H54 (cell line): Measurements from ENCODE around the gene DGKG.

ENCODE experiments used
- DNase-seq: peaks from one replicate; pipeline ENCODE4 v3.0.0; 2011; ENCODE audit warnings: low spot score, mixed read lengths; ENCODE audit not compliant: insufficient read length
- FAIRE-seq: peaks from 3 replicates; lab custom pipeline; 2011; peaks lifted over from hg19 to GRCh38; lab: Jason Lieb, UNC
- POLR2A ChIP-seq: IDR thresholded peaks from 2 replicates; pipeline ENCODE4 v1.6.1; 2011; ENCODE audit warnings: low read depth, mild to moderate bottlenecking, low read length

Gene DGKG

DNA sequence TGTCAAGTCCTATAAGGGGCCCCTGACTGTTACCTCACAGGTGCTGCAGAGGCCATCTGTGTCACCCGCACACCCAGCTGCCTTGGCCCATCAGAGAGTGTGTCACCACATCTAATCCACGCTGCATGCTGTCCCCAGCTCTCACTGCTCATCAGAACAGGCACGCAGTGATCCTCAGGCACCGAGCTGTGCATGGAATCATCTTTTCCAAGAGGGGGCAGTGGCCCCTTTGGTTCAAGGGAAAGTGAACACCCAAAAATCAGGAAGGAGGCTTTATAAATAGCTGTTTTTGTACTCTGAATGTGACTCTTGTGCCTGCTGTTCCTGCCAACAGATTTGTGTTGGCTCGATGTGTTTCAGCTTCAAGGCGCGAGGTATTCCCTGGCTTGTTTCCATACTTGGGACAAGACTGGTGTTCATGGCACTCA, 142.8 kb downstream of the DGKG start:
- no peak for FAIRE-seq
- no peak for DNase-seq
- no peak for TF ChIP-seq POLR2A

- no peak for DNase-seq
- TF ChIP-seq POLR2A = no peak
- FAIRE-seq = no peak
Observed at GRCh38 chr3:186218421-186218820, 143.6 kb downstream of the DGKG start.

- no peak for TF ChIP-seq POLR2A
- FAIRE-seq (no peak), DNase-seq (no peak)
Observed at GRCh38 chr3:186217820-186218164, 144.2 kb downstream of the DGKG start.

GRCh38 chr3:186216900-186217819, 144.9 kb downstream of the DGKG start:
- DNase-seq (peak; percentile 37), FAIRE-seq (no peak)
- no peak for TF ChIP-seq POLR2A

DNA sequence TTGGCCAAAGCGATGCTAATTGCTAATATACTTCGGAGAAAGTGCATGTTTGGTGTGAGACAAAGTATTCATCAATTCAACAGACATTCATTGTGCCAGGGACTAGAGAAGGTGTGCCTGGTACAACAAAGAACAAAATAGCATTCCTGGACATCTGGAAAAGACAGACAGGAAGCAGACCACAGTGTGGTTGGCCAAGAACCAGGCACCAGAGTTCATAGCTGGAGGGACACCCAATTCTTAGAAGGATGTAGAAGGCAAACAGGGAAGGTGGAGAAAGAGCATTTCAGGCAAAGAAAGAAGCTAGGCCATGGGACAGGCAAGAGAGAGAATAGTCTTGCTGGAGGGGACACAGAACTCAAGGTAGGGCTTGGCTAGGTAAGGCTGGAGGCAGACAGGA, 147.4 kb downstream of the DGKG start:
- FAIRE-seq = no peak
- no peak for DNase-seq
- TF ChIP-seq POLR2A = no peak

DNA sequence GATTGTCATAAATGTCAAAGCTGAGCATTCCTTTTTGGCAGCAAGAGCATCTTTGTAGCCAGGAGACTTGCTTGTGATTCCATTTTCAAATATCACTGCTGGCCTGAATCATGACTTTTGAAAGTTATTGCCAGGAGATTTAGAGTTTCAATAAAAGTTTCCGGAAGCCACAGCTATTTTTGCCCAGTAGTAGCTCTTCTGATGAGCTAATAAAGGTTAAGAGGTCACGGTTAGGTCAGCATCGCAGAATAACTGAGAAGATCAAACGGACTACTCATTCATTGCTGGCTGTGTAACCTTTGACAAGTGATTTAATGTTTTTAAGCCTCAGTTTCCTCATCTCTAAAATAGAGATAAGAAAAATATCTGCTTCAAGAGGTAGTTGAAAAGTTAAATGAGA, 148.1 kb downstream of the DGKG start:
- FAIRE-seq = no peak
- DNase-seq = no peak

GRCh38 chr3:186212611-186213010, 149.4 kb downstream of the DGKG start:
- no peak for FAIRE-seq
- DNase-seq = no peak
- no peak for TF ChIP-seq POLR2A

More for the DNA sequence above, 148.1 kb downstream of the DGKG start:
- no peak for TF ChIP-seq POLR2A

DNA sequence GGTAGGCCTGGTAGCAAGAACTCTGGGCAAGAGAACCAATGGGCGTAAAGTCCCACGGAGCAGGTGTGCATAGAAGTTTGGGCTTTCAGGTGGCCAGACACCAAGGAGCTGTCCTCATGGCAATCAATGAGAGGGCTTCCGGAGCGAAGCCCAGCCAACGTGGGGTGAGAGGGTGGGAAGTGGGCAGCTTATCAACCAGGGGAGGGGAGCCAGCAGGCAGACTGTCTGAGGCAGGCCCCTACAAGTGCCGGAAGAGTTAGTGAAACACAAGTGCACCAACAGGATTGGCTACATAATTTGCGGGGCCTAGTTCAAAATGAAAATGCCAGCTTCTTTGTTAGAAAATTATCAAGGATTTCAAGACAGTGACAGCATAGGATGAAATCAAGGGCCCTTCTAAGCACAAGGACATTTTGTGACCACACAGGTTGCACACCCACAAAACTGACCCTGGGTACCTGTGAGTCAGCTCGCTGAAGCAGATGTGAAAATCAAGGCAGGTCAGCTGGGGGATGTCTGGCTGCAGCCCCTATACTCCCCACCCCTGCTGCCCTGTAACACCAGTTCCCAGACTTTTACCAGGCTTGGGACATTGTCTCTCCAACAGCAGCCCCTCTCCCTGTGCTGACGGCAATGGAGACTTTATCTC, 151.1 kb downstream of the DGKG start:
- TF ChIP-seq POLR2A = no peak
- FAIRE-seq (no peak), DNase-seq (no peak)

- FAIRE-seq (peak; percentile 87), DNase-seq (peak; percentile 97)
- TF ChIP-seq POLR2A = no peak
Observed at GRCh38 chr3:186209810-186210752, 152.0 kb downstream of the DGKG start.

DNA sequence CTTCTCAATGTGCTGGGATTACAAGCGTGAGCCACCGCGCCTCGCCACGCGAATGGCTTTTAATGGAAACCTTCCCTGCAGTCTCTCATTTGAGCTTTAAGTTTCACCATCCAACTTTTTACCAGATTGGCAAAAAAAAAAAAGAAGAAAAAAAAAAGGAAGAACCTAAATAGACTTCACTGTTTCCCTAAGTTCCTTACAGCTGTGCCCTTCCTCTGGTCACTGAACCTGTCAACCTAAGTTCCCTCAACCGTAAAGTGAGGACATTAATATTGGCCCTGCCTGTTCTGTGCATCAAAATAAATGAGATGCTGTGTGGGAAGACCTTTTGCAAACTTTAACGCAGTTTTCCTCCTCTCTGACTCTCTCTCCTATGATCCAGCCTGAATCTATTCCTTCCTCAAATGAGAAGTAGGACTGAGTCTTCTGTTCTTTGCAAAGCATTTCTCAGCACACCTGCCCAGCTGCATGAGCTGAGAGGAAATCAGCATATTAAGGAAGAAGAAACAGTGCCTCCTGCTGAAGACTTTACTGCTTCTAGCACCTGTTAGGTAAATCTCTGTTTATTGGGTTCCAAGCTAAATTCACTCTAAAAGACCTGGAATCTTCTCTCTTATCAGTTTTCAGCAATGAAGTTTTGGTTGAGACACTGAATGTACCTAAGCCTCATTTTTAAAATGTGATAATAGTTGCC, 153.6 kb downstream of the DGKG start:
- DNase-seq (no peak), FAIRE-seq (no peak)
- no peak for TF ChIP-seq POLR2A

DNA sequence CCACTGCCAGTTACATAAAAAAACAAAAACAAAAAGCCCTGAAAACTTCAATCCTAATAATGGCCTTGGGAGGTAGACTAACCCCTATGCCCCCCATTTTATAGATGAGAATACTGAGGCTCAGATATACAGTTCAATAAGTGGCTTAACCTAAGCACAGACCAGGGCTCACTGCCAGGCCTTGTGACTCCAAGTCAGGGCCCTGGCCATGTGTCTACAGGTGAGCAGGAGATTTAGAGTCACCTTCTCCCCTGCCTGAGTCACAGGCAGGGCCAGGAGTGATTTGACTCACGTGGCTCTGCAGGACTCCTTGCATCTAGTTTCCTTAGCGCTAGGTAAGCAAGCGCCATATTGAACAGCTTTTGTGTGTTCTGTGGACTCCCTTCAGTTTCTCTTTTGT, 154.5 kb downstream of the DGKG start:
- no peak for TF ChIP-seq POLR2A
- no peak for FAIRE-seq
- DNase-seq = no peak

- DNase-seq (no peak), FAIRE-seq (no peak)
- TF ChIP-seq POLR2A = no peak
Observed at GRCh38 chr3:186200726-186201125, 161.3 kb downstream of the DGKG start.

GRCh38 chr3:186198442-186198841, 163.6 kb downstream of the DGKG start:
- FAIRE-seq (no peak), DNase-seq (no peak)
- no peak for TF ChIP-seq POLR2A
